PFSK-1 (cell line): ENCODE data around the gene GET3.

Experiments
- FOXP2 ChIP-seq: optimal IDR thresholded peaks from 2 replicates; pipeline ENCODE3; 2011; ENCODE audit warnings: borderline replicate concordance, control low read depth, inconsistent platforms; ENCODE audit not compliant: insufficient read depth; ENCODE audit errors: extremely low read length, extremely low read depth
- POLR2AphosphoS5 ChIP-seq: IDR thresholded peaks from 2 replicates; pipeline ENCODE4 v1.6.1; 2012; ENCODE audit warnings: low read depth, mild to moderate bottlenecking, control low read depth, low read length, moderate library complexity
- SIN3A ChIP-seq: IDR thresholded peaks from 2 replicates; pipeline ENCODE4 v1.6.1; 2012; ENCODE audit warnings: mild to moderate bottlenecking, low read length, moderate library complexity, borderline replicate concordance; ENCODE audit not compliant: insufficient read depth
- TAF1 ChIP-seq: IDR thresholded peaks from 2 replicates; pipeline ENCODE4 v1.6.1; 2012; ENCODE audit warnings: low read length, control low read depth, borderline replicate concordance; ENCODE audit not compliant: insufficient read depth
- TF ChIP-seq, protein P1 (sequence below), 2 experiments: IDR thresholded peaks; 2 replicates each; pipeline versions ENCODE4 v1.6.1 to v1.8.0; 2011 to 2012; ENCODE audit warnings: low read depth in 2 of 2, low read length in 2 of 2, control low read depth in 1 of 2, inconsistent platforms in 1 of 2, mild to moderate bottlenecking in 1 of 2, moderate library complexity in 1 of 2; ENCODE audit not compliant: insufficient read depth in 1 of 2

DNA sequence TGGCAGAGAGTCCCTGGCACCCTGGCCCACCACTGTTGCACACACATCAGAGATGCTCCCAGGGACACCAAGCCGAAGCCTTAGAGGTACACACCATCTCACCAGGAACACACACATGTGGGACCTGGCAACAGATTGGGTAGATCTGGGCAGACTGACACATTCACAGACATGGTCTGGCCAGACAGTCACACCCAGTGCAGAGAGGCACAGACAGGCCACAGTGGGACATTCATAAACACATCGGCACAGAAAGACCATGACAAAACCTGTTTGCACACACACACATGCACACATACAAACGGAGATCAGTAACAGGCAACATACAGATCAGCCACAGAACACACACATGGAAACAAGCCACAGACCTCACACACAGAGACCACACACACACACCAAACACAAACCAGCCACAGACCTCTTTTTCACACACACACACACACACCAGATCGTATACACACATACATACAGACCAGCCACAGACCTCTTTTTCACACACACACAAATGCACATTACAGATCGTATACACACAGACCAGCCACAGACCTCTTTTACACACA, 47.7 kb downstream of the GET3 start:
- TF ChIP-seq TAF1 (no peak; the same call in 1 of the 2 replicates), POLR2AphosphoS5 (no peak), SIN3A (no peak), FOXP2 (no peak)
- TF ChIP-seq, protein P1, sequence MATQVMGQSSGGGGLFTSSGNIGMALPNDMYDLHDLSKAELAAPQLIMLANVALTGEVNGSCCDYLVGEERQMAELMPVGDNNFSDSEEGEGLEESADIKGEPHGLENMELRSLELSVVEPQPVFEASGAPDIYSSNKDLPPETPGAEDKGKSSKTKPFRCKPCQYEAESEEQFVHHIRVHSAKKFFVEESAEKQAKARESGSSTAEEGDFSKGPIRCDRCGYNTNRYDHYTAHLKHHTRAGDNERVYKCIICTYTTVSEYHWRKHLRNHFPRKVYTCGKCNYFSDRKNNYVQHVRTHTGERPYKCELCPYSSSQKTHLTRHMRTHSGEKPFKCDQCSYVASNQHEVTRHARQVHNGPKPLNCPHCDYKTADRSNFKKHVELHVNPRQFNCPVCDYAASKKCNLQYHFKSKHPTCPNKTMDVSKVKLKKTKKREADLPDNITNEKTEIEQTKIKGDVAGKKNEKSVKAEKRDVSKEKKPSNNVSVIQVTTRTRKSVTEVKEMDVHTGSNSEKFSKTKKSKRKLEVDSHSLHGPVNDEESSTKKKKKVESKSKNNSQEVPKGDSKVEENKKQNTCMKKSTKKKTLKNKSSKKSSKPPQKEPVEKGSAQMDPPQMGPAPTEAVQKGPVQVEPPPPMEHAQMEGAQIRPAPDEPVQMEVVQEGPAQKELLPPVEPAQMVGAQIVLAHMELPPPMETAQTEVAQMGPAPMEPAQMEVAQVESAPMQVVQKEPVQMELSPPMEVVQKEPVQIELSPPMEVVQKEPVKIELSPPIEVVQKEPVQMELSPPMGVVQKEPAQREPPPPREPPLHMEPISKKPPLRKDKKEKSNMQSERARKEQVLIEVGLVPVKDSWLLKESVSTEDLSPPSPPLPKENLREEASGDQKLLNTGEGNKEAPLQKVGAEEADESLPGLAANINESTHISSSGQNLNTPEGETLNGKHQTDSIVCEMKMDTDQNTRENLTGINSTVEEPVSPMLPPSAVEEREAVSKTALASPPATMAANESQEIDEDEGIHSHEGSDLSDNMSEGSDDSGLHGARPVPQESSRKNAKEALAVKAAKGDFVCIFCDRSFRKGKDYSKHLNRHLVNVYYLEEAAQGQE (IDR thresholded peaks at IDR 0.05; ENCODE audit: insufficient read depth in 1 of 2, low read depth in 2 of 2, low read length in 2 of 2): no peak
